HG03432 (cell line): ENCODE measurements around the gene DAB1.

Experiments
- ATAC-seq: cut with Tn5 transposase; IDR thresholded peaks from one replicate; pipeline ENCODE4 v1.9.1; 2021; ENCODE audit warnings: mild to moderate bottlenecking, moderate library complexity; ENCODE audit not compliant: unreplicated experiment

The DAB1 gene

GRCh38 chr1:57321776-57322175 lies 102.1 kb downstream of the DAB1 start:
- no peak for ATAC-seq

DNA sequence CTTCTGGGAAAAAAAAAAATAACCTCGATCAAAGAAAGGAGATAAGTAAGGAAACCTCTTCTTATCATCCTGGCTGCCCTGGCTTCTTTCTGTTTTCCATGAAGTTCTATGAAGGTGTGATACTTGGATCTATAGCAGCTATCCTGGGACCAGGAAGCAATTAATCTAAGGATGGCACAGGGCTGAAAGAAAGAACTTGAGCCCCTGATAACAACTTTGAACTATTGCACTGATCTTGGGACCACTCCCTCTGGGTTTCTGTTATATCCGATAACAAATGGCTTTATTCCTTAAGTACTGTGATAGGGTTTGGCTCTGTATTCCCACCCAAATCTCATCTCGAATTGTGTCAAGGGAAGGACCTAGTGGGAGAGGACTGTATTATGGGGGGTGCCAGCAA lies 104.1 kb downstream of the DAB1 start:
- ATAC-seq, result no peak

GRCh38 chr1:57319165-57319564 lies 104.7 kb downstream of the DAB1 start:
- ATAC-seq, result no peak

DNA sequence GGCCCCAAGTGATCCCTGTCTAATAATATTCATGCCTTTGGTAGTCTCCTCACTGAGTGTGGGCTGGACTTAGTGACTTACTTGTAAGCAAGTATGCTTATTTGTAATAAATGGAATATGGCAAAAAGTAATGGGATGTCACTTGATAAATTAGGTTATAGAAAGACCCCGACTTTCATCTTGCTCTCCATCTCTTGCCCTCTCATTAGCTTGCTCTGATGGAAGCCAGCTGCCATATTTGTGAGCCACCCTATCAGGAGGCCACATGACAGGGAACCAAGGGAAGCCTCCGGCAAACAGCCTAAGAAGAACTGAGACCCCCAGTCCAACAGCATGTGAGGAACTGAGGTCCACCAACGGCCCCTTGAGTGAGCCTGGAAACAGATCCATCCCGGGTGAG lies 107.0 kb downstream of the DAB1 start:
- ATAC-seq, result no peak

- ATAC-seq, result no peak
Measured at GRCh38 chr1:57316291-57316690, 107.6 kb downstream of the DAB1 start.

- no peak for ATAC-seq
Measured at GRCh38 chr1:57312869-57313268, 111.0 kb downstream of the DAB1 start.

DNA sequence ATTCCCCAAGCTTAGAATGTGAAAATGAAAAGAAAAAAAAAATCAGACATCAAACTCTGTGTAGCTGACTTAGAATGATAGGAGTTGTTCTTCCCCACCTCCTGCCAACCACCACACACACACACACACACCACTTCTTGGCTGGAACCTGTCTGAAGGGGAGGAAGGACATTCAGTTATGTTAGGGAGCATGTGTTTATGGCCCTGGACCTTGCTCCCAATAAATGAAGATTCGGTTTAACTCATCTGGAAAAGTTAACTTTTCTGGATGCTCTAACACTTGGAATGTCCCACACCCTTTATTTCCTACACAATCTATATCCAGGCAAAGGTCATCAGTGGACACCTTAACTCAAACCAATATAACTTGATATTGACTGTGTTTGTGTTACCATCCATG lies 112.4 kb downstream of the DAB1 start:
- ATAC-seq, result no peak

GRCh38 chr1:57311006-57311405 lies 112.9 kb downstream of the DAB1 start:
- no peak for ATAC-seq

- ATAC-seq, result no peak
Measured at GRCh38 chr1:57309630-57310029, 114.2 kb downstream of the DAB1 start.

- peak; percentile 80 for ATAC-seq
Measured at GRCh38 chr1:57307392-57308170, 116.3 kb downstream of the DAB1 start.

DNA sequence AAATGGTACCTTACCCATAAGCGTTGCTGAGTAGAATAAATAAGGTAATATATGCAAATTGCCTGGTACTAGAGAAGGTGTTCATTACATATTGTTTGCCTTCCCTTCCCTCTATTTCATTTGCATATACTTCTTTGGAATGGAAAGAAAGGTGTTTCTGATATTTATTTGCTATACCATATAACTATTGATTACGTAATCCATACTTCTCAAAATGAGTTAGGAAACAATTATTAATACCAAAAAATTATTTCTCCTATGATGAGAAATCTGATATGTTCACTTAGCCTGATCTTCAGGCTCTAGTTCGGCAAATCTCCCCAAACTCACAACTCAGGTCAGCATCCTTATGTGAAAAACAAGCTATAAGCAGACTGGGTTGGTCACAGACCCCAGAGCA lies 119.3 kb downstream of the DAB1 start:
- ATAC-seq, result no peak

DNA sequence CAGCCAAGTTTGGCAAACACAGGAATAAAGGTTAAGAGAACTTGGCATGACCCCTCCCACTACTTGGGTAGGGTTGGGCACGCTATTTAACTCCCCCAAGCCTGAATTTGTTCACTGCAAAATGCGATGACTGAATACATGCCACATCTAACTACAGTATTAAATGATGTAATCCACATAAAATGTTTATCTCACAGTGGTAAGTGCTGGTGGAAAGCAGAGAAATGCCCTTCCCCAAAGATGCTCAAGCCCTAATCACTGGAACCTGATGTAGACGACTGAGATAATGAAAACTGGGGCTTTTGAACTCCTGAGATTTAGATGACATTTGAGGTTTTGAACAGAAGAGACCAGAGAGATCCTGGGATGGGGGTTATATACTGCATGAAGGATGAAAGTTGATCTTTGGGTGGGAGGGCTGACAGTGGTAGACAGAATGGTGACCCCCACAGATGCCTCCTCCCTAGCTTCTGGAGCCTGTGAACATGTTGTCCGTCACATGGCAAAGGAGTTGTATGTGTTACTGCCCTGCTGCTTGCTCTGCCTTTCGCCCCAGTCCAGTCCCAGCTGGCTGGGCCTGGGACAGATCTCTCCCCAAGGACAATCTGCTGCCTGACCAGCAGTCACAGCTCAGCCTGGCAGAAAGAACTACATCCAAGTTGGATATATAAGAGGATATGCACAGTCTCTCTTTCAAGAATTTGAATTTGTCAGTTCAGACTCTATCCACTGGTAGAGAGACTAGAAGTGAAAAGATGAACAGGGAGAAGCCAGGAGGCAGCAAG lies 120.9 kb downstream of the DAB1 start:
- ATAC-seq, result no peak

DNA sequence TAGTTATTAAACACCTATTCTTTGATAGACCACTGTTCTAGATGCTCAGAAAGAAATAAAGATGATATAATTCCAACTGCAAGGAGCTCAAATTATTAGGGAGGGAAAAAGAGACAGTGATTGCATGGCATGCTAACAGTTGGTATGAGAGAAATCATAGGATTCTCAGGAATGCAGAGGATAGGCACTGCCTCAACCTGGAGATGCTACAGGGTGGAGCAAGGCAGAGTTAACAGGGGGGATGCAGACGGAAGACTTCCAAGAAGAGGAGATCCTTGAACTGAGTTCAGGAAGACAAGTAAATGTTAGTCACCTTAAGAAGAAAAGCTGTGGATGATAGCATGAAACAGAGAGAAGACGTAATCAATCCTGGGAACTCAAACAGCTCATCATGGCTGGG lies 123.7 kb downstream of the DAB1 start:
- no peak for ATAC-seq

DNA sequence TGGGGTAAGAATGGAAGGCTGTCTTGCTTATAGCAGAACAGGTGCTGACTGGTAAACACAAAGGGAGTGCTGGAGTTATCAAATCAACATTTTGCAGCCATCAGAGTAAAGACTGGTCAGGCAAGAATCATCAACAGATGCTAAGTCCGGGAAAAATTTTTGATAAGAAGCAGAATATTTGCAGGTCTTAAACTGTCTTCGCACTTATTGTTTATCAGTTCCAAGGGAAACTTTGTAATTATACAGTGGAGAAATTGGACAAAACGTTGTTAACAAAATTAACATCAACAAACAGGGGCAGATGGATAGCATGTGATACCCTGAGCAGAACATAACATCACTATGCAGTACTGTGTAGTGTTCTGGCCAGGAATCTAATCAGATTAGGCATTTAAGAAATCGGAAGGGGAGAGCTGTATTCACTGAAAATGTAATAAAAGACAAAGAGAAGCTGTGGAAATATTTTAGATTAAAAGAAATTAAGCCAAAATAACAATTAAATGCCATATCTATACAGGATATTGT lies 127.1 kb downstream of the DAB1 start:
- no peak for ATAC-seq

DNA sequence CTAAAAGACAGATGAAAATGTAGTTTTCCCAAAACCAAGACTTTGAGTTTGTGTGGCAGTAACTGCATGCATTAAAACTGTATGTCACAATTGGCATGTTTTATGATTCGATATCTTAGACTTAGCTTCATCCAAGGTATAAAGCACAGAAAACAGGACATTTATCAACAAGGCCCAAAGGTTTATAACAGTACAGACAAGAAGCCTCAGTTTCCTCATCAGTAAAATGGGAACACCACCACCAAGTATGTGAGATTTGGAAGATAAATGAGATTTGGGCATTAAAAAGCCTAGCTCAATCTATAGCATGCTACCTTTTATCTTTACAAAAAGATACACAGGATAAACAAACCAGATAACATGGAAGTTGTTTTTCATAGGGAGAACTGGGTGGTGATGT lies 128.5 kb downstream of the DAB1 start:
- ATAC-seq, result no peak

DNA sequence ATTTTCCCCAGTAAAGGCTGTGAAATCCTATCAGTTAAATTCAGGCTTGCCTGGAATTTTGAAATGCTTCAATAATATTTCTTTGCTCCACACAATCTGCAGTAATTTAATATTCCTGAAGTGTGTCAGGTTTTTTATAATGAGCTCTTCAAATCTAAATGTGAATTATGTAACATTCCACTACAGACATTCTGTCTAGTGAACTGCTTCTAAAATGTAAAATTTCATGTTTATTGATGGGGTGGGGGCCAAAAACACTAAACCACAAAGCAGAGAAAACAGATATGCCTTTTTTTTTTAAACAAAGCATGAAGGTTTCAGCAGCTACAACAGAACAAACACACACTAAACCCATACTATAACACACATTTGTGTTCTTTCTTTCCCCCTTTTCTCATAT lies 129.7 kb downstream of the DAB1 start:
- no peak for ATAC-seq

DNA sequence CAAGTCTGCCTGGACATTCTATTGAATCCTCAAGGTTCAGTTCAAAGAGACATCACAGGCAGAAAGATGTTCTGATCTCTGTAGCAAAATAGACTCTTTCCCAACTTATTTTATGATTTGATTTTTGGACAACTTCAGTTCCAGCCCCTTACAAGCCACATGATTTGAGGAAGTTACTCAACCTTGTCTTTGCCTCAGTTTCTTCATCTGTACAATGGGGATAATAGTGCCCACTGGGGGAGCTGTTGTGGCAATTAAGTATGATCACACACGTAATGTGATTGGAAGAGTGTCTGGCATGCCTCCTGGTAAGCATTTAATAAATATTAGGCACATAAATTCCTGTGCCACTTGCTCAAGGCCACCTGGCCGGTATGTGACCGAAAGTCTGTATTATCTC lies 130.6 kb downstream of the DAB1 start:
- ATAC-seq, result no peak

DNA sequence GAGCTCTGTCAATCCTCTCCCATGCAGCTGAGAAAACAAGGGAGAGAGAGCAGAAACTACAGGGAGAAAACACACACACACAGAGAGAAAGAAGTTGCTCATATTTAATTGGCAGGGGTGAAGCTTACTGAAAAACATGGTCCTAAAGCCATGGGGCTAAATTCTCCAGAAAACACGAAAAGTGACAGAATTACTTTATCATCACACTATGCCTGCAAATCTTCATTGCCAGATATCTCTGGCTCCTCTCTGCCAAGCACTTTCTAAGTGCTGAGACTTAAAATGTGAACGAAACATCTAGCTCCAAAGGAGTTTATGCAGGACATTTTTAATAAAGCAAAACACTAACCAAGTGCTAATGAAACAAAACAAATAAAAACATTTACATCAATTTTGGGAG lies 134.1 kb downstream of the DAB1 start:
- ATAC-seq, result no peak

GRCh38 chr1:57285992-57286391 lies 137.9 kb downstream of the DAB1 start:
- no peak for ATAC-seq

DNA sequence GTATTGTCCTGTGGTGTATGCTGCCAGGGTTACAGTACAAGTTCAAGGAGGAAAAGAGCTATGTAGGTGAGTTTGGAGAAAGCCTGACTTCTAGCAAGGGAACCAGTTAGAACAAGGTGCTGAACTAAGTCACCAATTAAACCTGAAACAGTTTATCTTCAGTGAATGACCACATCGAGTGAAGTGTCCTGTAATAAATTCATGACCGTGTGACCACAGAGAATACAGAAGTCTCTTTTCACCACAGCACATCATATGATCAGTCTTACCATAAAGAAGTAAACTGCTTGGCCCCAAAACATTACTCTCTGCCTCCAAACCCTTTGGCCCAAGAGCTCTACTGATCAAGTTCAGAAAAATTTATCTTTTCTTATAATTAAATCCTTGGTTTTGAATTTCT lies 141.4 kb downstream of the DAB1 start:
- ATAC-seq, result no peak

DNA sequence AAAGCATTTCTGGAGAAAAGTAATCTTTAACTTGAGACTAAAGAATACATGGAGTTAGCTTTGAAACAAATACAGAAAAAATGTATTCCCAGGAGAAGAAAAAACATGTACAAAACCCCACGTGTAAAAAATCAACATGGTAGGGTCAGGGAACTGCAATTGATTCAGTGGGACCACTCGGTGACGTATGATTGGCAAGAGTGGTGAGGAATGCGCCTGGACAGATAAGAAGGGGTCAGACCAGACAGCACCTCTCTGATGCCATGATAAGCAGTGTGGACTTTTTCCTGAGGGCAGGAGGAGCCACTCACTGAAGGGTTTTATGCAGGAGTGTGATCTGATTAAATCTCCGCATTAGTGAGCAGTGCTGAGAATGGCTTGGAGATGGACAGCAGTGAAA lies 142.5 kb downstream of the DAB1 start:
- ATAC-seq, result no peak
